Measurements from ENCODE around the gene NPDC1.

The NPDC1 gene

GRCh38 chr9:136994180-136994887 is 51.6 kb downstream of the NPDC1 start:
- H3K9me3 Mint-ChIP-seq: no peaks in the 10 kb centered on the region
- H3K27me3 Mint-ChIP-seq: peaks cover 54% of the 10 kb centered on the region
- H3K4me3 Mint-ChIP-seq: no peak overlapping the region
- peak overlapping the region; percentile 88 for H3K27ac Mint-ChIP-seq
- peaks cover 22% of the 10 kb centered on the region for H3K36me3 Mint-ChIP-seq (ENCODE audit: low read depth)
- peaks cover 69% of the 10 kb centered on the region for H3K4me1 Mint-ChIP-seq (ENCODE audit: low read depth)
- intact Hi-C loops (cut with micrococcal nuclease): loop anchor here (10.0 kb wide), 1 partner anchor 50 kb away; the partner anchor contains the start of genes C8G and FBXW5

- peaks cover 57% of the 10 kb centered on the region for H3K4me1 Mint-ChIP-seq (ENCODE audit: low read depth)
- no peaks in the 10 kb centered on the region for H3K9me3 Mint-ChIP-seq
- intact Hi-C loops (cut with micrococcal nuclease): loop anchor here (1.0 to 10.0 kb wide), 2 partner anchors 15 to 48 kb away; partner anchors contain the start of genes C8G and FBXW5
- peak overlapping the region; percentile 90 for H3K4me3 Mint-ChIP-seq
- peaks cover 58% of the 10 kb centered on the region for H3K27me3 Mint-ChIP-seq
- H3K27ac Mint-ChIP-seq: peak overlapping the region; percentile 88
- peaks cover 22% of the 10 kb centered on the region for H3K36me3 Mint-ChIP-seq (ENCODE audit: low read depth)
Measured at GRCh38 chr9:136992819-136993369, 53.1 kb downstream of the NPDC1 start.

- intact Hi-C loops (cut with micrococcal nuclease): loop anchor here (1.0 to 10.0 kb wide), 2 partner anchors 14 to 47 kb away; partner anchors contain the start of genes C8G and FBXW5
- Mint-ChIP-seq H3K36me3 (ENCODE audit: low read depth) (peaks cover 22% of the 10 kb centered on the region), H3K9me3 (no peaks in the 10 kb centered on the region), H3K27ac (peak within 1 kb of the TSS; percentile 88), H3K4me3 (peak within 1 kb of the TSS; percentile 90), H3K27me3 (peaks cover 58% of the 10 kb centered on the region), H3K4me1 (ENCODE audit: low read depth) (peaks cover 50% of the 10 kb centered on the region)
Measured at GRCh38 chr9:136991993-136992818, 53.8 kb downstream of the NPDC1 start, which contains the start of gene PAXX. PAXX (plus strand) TSS chr9:136992422; CDS start chr9:136992444, 22 bp downstream.

- H3K9me3 Mint-ChIP-seq: no peaks in the 10 kb centered on the region
- H3K4me1 Mint-ChIP-seq (ENCODE audit: low read depth): peaks cover 35% of the 10 kb centered on the region
- peaks cover 22% of the 10 kb centered on the region for H3K36me3 Mint-ChIP-seq (ENCODE audit: low read depth)
- H3K27ac Mint-ChIP-seq: peak overlapping the region; percentile 88
- peaks cover 57% of the 10 kb centered on the region for H3K27me3 Mint-ChIP-seq
- intact Hi-C loops (cut with micrococcal nuclease): loop anchor here (10.0 kb wide), 1 partner anchor 46 kb away; the partner anchor contains the start of genes C8G and FBXW5
- no peak overlapping the region for H3K4me3 Mint-ChIP-seq
Measured at GRCh38 chr9:136990242-136990911, 55.6 kb downstream of the NPDC1 start.

Data from dendritic cell treated with granulocyte-macrophage colony-stimulating factor and Interleukin-4, amounts not matched to agents 40 ng/mL and 50 ng/mL, for 4 days (primary cell).